CD4-positive, alpha-beta T cell treated with Interleukin-6 for 4 hours (primary cell): ENCODE results near the gene MET.
"Not testable (repeated sequence)": the region's sequence is repeated elsewhere in the genome, so short reads cannot be mapped to it uniquely, and the experiment has no call there.

Experiments
- DNase-seq: peaks from one replicate; pipeline ENCODE4 v3.0.0-alpha.2; 2020; ENCODE audit warnings: mixed read lengths

The MET gene

DNA sequence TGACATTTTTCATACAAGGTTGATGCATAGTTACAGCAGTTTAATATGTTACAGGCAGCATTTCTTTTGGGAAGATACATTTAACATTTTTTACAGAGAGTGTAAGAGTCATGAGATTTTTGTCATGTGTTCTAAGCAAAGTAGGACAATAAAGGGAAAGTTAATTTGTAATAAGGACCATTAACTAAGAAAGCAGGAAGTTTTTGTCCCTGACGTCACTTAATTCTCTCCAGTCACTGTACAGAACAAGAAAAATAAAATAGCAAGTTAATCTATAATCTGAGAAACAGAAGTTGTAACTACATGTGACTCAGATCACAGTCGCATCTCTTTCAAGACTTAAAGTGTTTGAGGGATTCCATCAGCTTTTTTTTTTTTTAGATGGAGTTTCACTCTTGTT, 140.9 kb downstream of the MET start:
- DNase-seq = no peak

DNA sequence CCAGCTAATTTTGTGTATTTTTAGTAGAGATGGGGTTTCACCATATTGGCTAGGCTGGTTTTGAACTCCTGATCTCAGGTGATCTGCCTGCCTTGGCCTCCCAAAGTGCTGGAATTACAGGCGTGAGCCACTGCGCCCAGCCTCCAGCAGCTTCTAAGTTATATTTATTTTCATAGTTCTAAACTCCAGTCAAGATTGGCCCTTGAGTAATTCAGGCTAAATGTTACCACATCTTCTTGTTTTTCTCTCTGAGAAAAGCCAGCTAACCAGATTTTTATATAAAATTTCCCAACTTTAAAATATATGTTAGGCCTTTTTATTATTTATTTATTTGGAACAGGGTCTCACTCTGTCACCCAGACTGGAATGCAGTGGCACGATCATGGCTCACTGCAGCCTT, 141.4 kb downstream of the MET start:
- not testable (repeated sequence) for DNase-seq

DNA sequence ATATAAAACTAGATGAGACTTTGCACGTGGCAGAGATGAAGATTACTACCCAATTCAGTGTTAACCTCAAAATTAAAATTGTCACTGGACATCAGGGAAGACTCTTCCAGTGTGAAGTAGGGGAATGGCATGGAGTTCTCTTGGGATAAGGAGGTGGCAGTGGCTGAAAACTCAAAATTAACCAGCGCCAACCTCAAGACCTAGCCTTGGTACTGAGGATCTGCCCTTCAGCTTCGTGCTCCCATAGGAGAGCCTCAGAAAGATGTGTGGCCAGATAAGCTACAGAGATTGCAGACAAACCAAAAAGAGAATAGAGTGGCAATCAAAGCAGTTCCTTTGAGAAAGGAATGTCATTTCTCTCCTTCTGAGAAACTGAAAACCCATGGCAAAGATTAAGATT, 143.0 kb downstream of the MET start:
- DNase-seq = no peak

DNA sequence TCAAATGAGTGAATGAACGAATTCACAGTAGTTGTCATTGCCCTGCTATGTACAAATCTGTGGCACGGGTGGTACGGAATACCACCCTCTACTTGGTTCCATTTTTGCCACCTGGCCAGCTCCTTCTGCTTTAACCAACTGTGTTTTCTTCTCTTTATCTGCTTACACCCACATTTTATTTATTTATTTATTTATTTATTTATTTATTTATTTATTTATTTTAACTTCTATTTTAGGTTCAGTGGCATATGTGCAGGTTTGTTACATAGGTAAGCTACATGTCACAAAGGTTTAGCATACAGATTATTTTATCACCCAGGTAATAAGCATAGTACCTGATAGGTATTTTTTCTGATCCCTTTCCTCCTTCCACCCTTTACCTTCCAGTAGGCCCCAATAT, 148.2 kb downstream of the MET start:
- no peak for DNase-seq

DNA sequence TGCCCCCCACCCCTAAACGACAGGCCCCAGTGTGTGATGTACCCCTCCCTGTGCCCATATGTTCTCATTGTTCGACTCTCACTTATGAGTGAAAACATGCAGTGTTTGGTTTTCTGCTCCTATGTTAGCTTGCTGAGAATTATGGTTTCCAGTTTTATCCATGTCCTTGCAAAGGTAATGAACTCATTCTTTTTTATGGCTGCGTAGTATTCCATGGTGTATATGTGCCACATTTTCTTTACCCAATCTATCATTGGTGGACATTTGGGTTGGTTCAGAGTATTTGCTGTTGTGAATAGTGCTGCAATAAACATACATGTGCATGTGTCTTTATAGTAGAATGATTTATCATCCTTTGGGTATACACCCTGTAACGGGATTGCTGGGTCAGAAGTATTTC, 149.7 kb downstream of the MET start:
- DNase-seq = not testable (repeated sequence)

DNA sequence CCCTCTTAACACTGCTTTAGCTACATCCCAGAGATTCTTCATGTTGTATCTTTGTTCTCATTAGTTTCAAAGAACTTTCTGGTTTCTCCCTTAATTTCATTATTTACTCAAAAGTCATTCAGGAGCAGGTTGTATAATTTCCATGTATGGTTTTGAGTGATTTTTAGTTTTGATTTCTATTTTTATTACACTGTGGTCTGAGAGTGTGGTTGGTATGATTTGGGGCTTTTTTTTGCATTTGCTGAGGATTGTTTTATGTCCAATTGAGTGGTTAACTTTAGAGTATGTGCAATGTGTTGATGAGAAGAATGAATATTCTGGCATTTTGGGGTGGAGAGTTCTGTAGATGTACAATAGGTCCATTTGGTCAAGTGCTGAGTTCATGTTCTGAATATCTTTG, 152.5 kb downstream of the MET start:
- DNase-seq = no peak

DNA sequence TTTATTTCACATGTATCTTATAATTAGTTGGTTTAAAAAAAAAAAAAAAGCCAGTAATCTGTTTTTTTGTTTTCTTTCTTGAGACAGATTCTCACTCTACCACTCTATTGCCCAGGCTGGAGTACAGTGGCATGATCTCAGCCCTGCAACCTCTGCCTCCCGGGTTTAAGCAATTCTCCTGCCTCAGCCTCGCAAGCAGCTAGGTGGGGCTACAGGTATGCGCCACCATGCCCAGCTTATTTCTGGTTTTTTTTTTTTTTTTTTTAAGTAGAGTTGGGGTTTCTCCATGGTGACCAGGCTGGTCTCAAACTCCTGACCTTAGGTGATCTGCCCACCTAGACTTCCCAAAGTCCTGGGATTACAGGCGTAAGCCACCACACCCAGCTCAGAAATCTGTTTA, 156.3 kb downstream of the MET start:
- DNase-seq = no peak

DNA sequence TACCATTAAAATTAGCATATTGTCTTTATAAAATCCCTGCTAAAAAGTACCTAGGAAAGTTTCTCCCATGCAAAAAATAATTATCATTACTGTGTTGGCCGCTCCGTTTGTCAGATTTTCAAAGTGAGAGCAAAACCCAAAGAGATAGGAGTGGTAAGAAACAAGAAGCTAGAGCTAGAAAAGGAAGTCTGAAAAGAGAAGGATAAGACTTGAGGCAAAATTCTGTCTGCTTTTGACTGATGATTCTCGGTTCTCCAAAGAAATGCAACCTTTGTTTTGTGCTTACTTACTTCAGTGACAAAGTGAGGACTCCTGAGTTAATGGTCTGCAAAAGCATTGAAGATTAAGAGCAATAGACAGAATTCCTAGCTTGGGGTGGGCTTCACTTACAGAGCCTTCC, 157.0 kb downstream of the MET start:
- DNase-seq = no peak

DNA sequence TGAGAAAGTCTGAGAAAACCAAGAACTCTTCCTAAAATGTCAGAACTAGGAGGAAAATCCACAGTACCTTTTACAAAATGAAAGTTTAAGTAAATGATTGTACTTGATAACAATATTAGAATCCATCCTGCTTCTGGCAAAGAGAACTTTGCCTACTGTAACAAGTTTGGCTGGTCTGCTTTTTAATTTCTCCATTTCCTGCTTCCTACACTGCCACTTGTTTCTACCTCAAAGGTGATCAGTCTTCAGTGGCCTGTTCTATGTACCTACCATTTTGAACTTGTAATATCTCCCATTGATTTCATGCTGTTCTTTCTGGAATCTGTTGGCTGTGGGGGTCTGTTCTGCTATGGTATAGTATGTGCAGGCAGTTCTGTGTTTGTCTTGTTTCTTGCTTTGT, 157.5 kb downstream of the MET start:
- no peak for DNase-seq

DNA sequence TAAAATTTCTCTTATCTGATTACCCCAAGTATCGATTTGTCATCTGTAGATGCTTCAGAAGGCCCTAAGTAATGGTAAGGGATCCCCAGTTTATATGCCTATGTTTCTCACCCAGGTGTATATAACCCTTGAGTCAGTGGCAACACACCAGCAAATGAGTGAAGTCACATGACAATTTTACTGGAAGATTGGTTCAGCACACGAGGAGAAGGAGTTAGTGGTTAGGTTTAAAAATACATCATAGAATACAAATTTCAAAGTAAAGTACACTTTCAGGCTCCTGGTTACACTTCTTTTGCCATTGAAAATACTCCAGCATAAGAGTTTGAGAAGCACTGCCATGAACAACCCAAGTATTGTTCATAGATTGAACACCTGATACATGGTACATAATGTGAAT, 160.7 kb downstream of the MET start:
- no peak for DNase-seq

DNA sequence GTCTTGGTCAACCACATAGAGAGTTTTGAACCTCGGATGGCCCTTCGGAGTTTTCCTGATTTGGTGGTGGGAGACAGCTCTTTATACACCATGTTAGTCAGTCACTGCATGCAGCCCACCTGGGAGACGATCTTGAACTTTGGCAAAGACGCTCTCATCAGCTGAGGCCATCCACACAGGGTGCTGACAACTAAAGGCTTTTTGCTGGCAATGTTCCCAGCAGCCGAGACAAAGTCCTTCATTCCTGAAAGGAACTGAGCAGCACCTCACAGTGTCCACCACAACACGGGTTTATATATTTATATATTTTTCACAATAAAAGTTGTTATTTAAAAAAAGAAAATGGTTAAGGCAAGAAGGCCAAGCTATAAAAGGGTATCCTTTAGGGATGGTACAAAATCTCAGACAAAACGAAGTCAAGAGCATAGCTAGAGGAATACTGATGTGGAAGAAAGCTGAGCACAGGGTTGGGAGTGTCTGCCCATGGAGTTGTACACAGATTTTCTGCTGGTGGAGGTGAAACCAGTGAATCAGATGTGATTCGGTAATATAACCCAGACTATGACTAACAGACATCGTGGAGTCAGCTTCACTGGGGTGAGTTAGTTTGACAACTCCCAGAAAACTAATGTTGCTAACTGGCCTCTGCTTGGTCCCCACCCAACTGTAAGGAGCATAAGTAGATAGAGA, 163.0 kb downstream of the MET start:
- no peak for DNase-seq

DNA sequence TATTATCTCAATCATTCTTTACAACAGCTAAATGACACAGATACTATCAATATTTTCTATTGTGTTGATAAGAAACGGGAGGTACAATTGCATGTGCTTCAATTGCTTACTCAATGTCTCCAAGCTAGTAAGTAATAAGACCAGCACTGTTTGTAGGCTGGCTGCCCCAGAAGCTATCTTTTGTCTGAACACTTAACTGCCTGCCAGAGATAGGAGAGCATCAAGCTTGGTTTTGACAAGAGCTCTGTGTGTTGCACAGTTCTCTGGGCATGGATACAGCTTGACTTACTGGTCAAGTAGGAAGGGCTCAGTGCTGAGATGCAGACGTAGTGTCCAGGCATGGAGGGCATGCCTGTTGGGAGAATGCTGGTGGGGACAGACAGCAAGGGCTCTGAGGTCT, 164.1 kb downstream of the MET start:
- DNase-seq = no peak

DNA sequence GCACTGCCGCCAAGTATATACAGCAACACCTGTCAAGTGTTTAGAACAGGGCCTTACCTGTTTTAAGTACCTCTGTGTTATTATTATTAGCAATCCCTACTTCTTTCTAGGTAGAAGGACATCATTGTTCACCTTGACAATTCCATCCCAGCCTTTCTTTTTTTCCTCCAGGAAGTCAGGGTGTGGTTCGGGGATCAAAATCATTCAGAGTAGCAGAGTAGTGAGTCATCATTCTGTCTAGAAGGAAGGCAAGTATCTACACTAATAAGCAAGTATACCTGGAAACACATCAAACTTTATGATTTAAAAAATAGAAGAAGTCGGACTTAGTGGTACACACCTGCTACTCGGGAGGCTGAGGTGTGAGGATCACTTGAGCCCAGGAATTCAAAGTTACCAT, 164.9 kb downstream of the MET start:
- DNase-seq = no peak

DNA sequence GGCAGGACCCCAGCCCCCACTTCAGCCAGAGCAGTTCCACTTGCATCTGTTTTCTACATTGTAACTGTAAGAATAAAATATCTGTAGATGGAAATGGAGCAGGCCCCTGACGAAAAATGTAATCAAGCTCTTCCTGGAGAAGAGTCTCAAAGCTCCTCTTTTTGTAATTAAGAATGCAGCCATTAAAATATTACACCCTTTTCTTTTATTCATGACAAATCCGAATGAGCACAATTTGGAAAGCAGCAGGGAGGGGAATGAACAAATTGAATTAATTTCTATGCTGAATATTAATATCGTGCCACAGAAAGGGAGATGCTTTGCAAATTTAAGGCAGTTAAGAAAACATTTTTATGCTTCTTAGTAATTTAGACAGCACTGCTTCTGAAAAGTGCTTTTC, 165.6 kb downstream of the MET start:
- DNase-seq = no peak

DNA sequence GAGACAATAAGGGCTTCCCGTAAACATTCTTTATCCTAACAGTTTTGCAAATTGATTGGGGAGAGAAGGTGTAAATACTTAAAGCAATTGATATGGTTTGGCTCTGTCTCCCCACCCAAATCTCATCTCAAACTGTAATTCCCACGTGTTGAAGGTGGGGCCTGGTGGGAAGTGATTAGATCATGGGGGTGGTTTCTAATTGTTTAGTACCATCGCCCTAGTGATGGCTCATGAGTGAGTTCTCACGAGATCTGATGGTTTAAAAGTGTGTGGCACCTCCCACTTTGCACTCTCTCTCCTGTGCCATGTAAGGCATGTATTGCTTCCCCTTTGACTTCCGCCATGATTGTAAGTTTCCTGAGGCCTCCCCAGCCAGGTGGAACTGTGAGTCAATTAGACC, 168.3 kb downstream of the MET start:
- no peak for DNase-seq

DNA sequence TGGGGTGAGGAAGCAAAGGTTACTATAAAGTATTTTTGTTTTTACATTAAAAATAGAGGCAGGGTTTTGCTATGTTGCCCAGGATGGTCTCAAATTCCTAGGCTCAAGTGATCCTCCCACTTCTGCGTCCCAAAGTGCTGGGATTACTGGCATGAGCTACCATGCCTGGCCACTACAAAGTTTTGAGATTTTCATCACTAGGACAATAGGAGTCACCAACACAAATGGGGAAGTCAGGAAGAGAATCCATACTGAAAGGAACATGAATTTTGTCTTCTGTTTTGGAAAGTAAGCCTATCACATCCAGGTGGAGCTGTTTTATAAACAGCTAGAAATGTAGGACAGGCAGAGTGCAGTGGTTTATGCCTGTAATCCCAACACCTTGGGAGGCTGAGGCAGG, 170.4 kb downstream of the MET start:
- no peak for DNase-seq

DNA sequence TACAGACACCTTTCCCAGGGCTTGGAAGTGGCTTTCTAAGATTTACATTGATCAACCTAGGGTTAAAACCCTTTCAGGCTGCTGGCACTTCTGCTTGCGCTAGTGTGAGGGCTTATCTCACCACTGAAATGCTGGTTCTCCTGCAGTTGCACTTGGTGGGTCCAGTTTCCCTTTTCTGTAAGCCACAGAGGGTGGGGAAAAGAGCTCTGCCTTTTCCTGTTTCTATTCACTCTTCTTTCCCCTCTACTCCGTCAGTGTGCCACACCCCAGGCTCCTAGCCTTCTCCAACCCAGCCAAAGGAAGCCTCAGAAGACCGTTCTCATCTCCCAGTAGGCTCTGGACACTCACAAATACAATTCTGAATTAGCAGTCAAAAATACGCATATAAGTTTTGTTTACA, 171.4 kb downstream of the MET start:
- DNase-seq = no peak
